Caco-2 (cell line): Measurements from ENCODE around the gene RAB3D. TPM values are rescaled to one million over a fixed set of nuclear protein-coding genes. Genes with fewer than 3 reads are reported as not detected.

Experiments
- BruUV-seq: library from RNA; stranded (reverse); fragments of 400-500 nt; replicated peaks from 2 replicates; lab custom pipeline; 2021; lab: Mats Ljungman, UMichigan
- CTCF ChIA-PET: fragments of 300-600 bp; sonication (Branson Sonifier 250); formaldehyde crosslinking; loops from one replicate; lab custom pipeline; 2022; ENCODE audit warnings: antibody characterized with exemption; lab: Charles Lee
- POLR2A ChIA-PET: fragments of 300-600 bp; sonication (Branson Sonifier 250); formaldehyde crosslinking; loops from one replicate; lab custom pipeline; 2022; ENCODE audit warnings: antibody characterized with exemption; lab: Charles Lee
- DNase-seq, 2 experiments: peaks; one replicate each; pipeline versions ENCODE4 v3.0.0 to v3.0.0-alpha.2; 2020 to 2022
- H3K27me3 ChIP-seq: replicated peaks from 2 replicates; pipeline ENCODE4 v1.6.0; 2011; ENCODE audit warnings: low read length; ENCODE audit not compliant: control insufficient read depth, insufficient read depth
- H3K36me3 ChIP-seq: 2 replicates; pipeline ENCODE4 v1.5.1; 2011; ENCODE audit warnings: low read length; ENCODE audit not compliant: control insufficient read depth, insufficient read depth
- H3K4me1 ChIP-seq: fragments of 250-450 bp; sonication (Bioruptor Pico); 2 replicates; pipeline ENCODE4 v1.5.1; 2020; ENCODE audit warnings: mild to moderate bottlenecking
- H3K4me3 ChIP-seq: 2 replicates; pipeline ENCODE4 v1.5.1; 2011; ENCODE audit warnings: low read depth, mild to moderate bottlenecking, control low read depth, low read length
- H3K9me3 ChIP-seq: fragments of 250-450 bp; sonication (Bioruptor Pico); 2 replicates; pipeline ENCODE4 v1.5.1; 2020; ENCODE audit warnings: mild to moderate bottlenecking, moderate library complexity
- H3K27ac Mint-ChIP-seq: one replicate; pipeline ENCODE4 v1.8.0; 2022; ENCODE audit warnings: mixed read lengths; ENCODE audit not compliant: unreplicated experiment
- H3K27me3 Mint-ChIP-seq: one replicate; pipeline ENCODE4 v1.8.0; 2022; ENCODE audit warnings: mixed read lengths; ENCODE audit not compliant: insufficient read depth, unreplicated experiment
- H3K36me3 Mint-ChIP-seq: one replicate; pipeline ENCODE4 v1.8.0; 2022; ENCODE audit warnings: mild to moderate bottlenecking, mixed read lengths; ENCODE audit not compliant: insufficient read depth, unreplicated experiment
- H3K4me1 Mint-ChIP-seq: one replicate; pipeline ENCODE4 v1.8.0; 2022; ENCODE audit warnings: low read depth, mixed read lengths; ENCODE audit not compliant: unreplicated experiment
- H3K4me3 Mint-ChIP-seq: one replicate; pipeline ENCODE4 v1.8.0; 2022; ENCODE audit warnings: mild to moderate bottlenecking, moderate library complexity, mixed read lengths; ENCODE audit not compliant: unreplicated experiment
- H3K9me3 Mint-ChIP-seq: one replicate; pipeline ENCODE4 v1.8.0; 2022; ENCODE audit warnings: mixed read lengths; ENCODE audit not compliant: unreplicated experiment
- intact Hi-C: fragments of 100-400 bp; cut with micrococcal nuclease; formaldehyde crosslinking; loops from one replicate; pipeline ENCODE4 v1.10.0; 2022; ENCODE audit not compliant: unreplicated experiment
- total RNA-seq: library from RNA; stranded (reverse); gene quantifications from 2 replicates; pipeline ENCODE4 v1.2.3, GENCODE V29; 2022
- TF ChIP-seq, protein P1 (sequence below), 2 experiments: fragments of 200-600 bp in 1 of 2; IDR thresholded peaks; 1 replicate in 1 of 2; 2 replicates in 1 of 2; pipeline versions ENCODE4 v1.5.1 to v1.8.0; 2011 to 2022; ENCODE audit warnings: antibody characterized with exemption in 1 of 2, control low read depth in 1 of 2, inconsistent platforms in 1 of 2, low read depth in 1 of 2, low read length in 1 of 2, mild to moderate bottlenecking in 1 of 2, moderate library complexity in 1 of 2; ENCODE audit not compliant: insufficient read depth in 1 of 2, severe bottlenecking in 1 of 2, unreplicated experiment in 1 of 2

Gene RAB3D
- total RNA-seq, 1 experiment from 2014 or later, result 28.0 TPM

DNA sequence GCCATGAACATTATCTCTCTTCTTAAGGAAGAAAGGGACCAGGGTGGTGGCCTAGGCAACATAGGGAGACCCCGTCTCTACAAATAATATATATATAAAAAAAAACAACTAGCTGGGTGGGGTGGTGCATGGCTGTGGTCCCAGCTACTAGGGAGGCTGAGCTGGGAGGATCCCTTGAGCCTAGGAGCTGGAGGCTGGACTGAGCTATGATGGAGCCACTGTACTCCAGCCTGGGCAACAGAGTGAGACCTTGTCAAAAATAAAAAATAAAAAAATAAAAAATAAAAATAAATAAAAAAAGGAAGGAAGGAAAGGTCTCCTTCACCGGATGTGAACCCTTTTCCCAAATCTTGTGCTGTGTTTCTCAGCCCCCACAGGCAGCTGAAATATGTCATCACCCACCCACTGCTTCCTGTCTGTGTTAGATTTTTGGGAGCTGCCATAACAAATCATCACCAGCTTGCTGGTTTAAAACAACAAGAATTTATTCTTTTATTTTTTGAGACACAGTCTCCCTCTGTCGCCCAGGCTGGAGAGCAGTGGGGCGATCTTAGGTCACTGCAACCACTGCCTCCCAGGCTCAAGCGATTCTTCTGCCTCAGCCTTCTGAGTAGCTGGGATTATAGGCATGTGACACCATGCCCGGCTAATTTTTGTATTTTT is 53.0 kb downstream of the RAB3D start:
- POLR2A ChIA-PET, result interaction anchor here (0.5 kb wide), 1 partner anchor 45 kb away, joined by 3 read pairs; no protein-coding TSS in a partner anchor
- no peak for DNase-seq
- no peaks in the 10 kb centered on the region for H3K36me3 ChIP-seq
- TF ChIP-seq, protein P1, sequence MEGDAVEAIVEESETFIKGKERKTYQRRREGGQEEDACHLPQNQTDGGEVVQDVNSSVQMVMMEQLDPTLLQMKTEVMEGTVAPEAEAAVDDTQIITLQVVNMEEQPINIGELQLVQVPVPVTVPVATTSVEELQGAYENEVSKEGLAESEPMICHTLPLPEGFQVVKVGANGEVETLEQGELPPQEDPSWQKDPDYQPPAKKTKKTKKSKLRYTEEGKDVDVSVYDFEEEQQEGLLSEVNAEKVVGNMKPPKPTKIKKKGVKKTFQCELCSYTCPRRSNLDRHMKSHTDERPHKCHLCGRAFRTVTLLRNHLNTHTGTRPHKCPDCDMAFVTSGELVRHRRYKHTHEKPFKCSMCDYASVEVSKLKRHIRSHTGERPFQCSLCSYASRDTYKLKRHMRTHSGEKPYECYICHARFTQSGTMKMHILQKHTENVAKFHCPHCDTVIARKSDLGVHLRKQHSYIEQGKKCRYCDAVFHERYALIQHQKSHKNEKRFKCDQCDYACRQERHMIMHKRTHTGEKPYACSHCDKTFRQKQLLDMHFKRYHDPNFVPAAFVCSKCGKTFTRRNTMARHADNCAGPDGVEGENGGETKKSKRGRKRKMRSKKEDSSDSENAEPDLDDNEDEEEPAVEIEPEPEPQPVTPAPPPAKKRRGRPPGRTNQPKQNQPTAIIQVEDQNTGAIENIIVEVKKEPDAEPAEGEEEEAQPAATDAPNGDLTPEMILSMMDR (IDR thresholded peaks at IDR 0.05; ENCODE audit: insufficient read depth in 1 of 2, low read depth in 1 of 2, low read length in 1 of 2, severe bottlenecking in 1 of 2, unreplicated experiment in 1 of 2), result no peak
- H3K9me3 ChIP-seq, result no peaks in the 10 kb centered on the region
- no TSS peak for BruUV-seq
- Mint-ChIP-seq H3K9me3 (no peaks in the 10 kb centered on the region), H3K4me1 (no peaks in the 10 kb centered on the region), H3K27ac (no peak overlapping the region), H3K27me3 (no peaks in the 10 kb centered on the region), H3K36me3 (no peaks in the 10 kb centered on the region), H3K4me3 (no peak overlapping the region)
- H3K4me1 ChIP-seq, result no peaks in the 10 kb centered on the region
- H3K4me3 ChIP-seq, result no peak overlapping the region
- CTCF ChIA-PET, result interaction anchor here (1.0 kb wide), 1 partner anchor 32 kb away, joined by 3 read pairs; no protein-coding TSS in a partner anchor
- intact Hi-C loops, result no loop called here
- H3K27me3 ChIP-seq, result no peaks in the 10 kb centered on the region

DNA sequence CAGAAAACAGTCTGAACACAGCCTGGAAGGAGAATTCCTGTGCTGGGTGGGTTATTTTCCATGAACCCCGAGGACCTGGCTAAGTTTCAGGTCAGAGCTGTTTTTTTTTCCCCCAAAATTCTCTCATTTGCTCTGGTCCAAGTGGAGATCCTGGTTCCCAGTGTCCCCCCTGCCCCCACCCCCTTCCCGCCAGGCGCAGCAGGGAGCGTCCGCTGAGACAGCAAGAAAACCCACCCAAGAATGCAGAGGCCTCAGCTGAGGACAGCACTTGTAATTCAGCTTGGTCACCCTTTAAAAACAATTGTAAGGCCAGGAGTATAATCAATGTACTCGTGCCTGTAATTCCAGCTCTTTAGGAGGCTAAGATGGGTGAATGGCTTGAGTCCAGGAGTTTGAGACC is 54.9 kb downstream of the RAB3D start:
- no peaks in the 10 kb centered on the region for H3K4me1 ChIP-seq
- peaks cover 4% of the 10 kb centered on the region for H3K4me1 Mint-ChIP-seq
- H3K27me3 ChIP-seq, result no peaks in the 10 kb centered on the region
- H3K4me3 Mint-ChIP-seq, result no peak overlapping the region
- no peaks in the 10 kb centered on the region for H3K36me3 ChIP-seq
- no peak overlapping the region for H3K4me3 ChIP-seq
- no peak overlapping the region for H3K27ac Mint-ChIP-seq
- TF ChIP-seq, protein P1 (IDR thresholded peaks at IDR 0.05; ENCODE audit: insufficient read depth in 1 of 2, low read depth in 1 of 2, low read length in 1 of 2, severe bottlenecking in 1 of 2, unreplicated experiment in 1 of 2), result no peak
- H3K27me3 Mint-ChIP-seq, result no peaks in the 10 kb centered on the region
- no peaks in the 10 kb centered on the region for H3K9me3 ChIP-seq
- no TSS peak for BruUV-seq
- no peaks in the 10 kb centered on the region for H3K9me3 Mint-ChIP-seq
- intact Hi-C loops, result no loop called here
- CTCF ChIA-PET, result no interaction called here
- H3K36me3 Mint-ChIP-seq, result no peaks in the 10 kb centered on the region
- no peak for DNase-seq
- POLR2A ChIA-PET, result interaction anchor here (0.5 kb wide), 1 partner anchor 41 kb away, joined by 9 read pairs; no protein-coding TSS in a partner anchor

DNA sequence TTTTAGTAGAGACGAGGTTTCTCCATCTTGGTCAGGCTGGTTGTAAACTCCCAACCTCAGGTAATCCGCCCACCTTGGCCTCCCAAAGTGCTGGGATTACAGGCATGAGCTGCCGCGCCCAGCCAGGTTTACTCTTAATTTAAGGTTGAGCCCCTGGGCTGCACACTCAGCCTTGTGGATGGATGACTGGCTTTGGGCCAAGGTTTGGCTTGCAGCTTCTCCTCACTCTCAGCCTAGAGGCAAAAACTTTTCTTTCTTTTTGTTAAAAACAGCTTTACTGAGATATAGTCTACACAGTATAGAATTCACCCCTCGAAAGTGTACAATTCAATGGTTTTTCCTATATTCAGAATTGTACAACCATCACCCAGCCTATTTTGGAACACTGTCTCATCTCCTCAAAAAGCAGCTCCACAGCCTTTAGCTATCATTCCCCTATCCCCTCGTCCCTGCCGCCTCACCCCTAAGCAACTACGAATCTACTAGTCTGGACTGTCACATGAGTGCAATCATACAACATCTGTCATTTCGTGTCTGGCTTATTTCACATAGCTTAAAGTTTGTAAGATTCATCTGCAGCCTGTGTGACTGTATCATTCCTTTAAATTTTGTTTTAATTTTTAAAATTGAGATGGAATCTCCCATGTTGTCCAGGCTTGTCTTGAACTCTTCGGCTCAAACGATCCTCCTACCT is 58.0 kb downstream of the RAB3D start:
- TF ChIP-seq, protein P1 (IDR thresholded peaks at IDR 0.05; ENCODE audit: insufficient read depth in 1 of 2, low read depth in 1 of 2, low read length in 1 of 2, severe bottlenecking in 1 of 2, unreplicated experiment in 1 of 2), result no peak
- H3K4me3 ChIP-seq, result no peak overlapping the region
- H3K27me3 ChIP-seq, result no peaks in the 10 kb centered on the region
- H3K4me1 ChIP-seq, result 0 out of 2 replicates have a peak, but pooled peaks cover 7% of the 10 kb centered on the region
- BruUV-seq, result no TSS peak
- no peak for DNase-seq
- Mint-ChIP-seq H3K27ac (no peak overlapping the region), H3K4me3 (no peak overlapping the region), H3K36me3 (no peaks in the 10 kb centered on the region), H3K9me3 (no peaks in the 10 kb centered on the region), H3K4me1 (peaks cover 13% of the 10 kb centered on the region), H3K27me3 (no peaks in the 10 kb centered on the region)
- H3K36me3 ChIP-seq, result no peaks in the 10 kb centered on the region
- CTCF ChIA-PET, result no interaction called here
- intact Hi-C loops, result no loop called here
- H3K9me3 ChIP-seq, result no peaks in the 10 kb centered on the region
- POLR2A ChIA-PET, result no interaction called here
